Mammary epithelial cell (primary cell): ENCODE measurements around the gene CHTOP.

Experiments
- EZH2 ChIP-seq: IDR thresholded peaks from 2 replicates; pipeline ENCODE4 v1.6.1; 2012; ENCODE audit warnings: low read length, inconsistent platforms, borderline replicate concordance
- TF ChIP-seq, protein P1 (sequence below), 2 donors: IDR thresholded peaks in 1 of 2; conservative IDR thresholded peaks in 1 of 2; 2 replicates each; pipeline ENCODE4 v1.5.1; 2011 to 2012; ENCODE audit warnings: inconsistent platforms in 2 of 2, low read length in 2 of 2, mild to moderate bottlenecking in 2 of 2, control low read depth in 1 of 2, low read depth in 1 of 2; ENCODE audit not compliant: insufficient read depth in 1 of 2; ENCODE audit errors: extremely low read depth in 1 of 2

DNA sequence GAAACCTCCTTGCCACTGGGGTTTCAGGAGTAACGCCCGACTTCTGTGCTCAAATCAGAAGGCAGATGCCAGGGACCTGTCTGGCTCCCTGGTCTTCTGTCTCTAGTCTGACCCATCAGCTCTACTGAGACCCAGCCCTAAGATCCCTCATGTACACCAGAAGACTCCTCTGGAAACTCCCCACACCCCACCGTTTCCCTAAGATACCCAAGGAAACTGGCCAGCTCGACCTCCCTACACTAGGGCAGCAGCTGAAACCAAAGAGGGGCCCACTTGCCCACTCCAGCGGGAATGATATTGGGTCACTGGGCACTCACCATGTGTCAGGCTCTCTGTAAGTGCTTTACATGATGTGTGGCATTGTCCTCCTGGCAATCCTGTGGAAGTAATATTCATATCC is 20.5 kb upstream of the CHTOP start:
- TF ChIP-seq, protein P1, sequence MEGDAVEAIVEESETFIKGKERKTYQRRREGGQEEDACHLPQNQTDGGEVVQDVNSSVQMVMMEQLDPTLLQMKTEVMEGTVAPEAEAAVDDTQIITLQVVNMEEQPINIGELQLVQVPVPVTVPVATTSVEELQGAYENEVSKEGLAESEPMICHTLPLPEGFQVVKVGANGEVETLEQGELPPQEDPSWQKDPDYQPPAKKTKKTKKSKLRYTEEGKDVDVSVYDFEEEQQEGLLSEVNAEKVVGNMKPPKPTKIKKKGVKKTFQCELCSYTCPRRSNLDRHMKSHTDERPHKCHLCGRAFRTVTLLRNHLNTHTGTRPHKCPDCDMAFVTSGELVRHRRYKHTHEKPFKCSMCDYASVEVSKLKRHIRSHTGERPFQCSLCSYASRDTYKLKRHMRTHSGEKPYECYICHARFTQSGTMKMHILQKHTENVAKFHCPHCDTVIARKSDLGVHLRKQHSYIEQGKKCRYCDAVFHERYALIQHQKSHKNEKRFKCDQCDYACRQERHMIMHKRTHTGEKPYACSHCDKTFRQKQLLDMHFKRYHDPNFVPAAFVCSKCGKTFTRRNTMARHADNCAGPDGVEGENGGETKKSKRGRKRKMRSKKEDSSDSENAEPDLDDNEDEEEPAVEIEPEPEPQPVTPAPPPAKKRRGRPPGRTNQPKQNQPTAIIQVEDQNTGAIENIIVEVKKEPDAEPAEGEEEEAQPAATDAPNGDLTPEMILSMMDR (conservative IDR thresholded peaks at IDR 0.05 in 1 of 2, IDR thresholded peaks at IDR 0.05 in 1 of 2; ENCODE audit: extremely low read depth in 1 of 2, insufficient read depth in 1 of 2, low read depth in 1 of 2, low read length in 2 of 2), result no peak
- no peak for TF ChIP-seq EZH2
